8988T (cell line): ENCODE measurements around the gene NUDT2.
"Not testable (repeated sequence)": the region's sequence is repeated elsewhere in the genome, so short reads cannot be mapped to it uniquely, and the experiment has no call there.

Experiments
- DNase-seq: peaks from one replicate; pipeline ENCODE4 v3.0.0; 2011

The NUDT2 gene

GRCh38 chr9:34337403-34337802 is 8.0 kb downstream of the NUDT2 start:
- DNase-seq, result no peak

GRCh38 chr9:34338079-34338478 is 8.7 kb downstream of the NUDT2 start:
- not testable (repeated sequence) for DNase-seq

DNA sequence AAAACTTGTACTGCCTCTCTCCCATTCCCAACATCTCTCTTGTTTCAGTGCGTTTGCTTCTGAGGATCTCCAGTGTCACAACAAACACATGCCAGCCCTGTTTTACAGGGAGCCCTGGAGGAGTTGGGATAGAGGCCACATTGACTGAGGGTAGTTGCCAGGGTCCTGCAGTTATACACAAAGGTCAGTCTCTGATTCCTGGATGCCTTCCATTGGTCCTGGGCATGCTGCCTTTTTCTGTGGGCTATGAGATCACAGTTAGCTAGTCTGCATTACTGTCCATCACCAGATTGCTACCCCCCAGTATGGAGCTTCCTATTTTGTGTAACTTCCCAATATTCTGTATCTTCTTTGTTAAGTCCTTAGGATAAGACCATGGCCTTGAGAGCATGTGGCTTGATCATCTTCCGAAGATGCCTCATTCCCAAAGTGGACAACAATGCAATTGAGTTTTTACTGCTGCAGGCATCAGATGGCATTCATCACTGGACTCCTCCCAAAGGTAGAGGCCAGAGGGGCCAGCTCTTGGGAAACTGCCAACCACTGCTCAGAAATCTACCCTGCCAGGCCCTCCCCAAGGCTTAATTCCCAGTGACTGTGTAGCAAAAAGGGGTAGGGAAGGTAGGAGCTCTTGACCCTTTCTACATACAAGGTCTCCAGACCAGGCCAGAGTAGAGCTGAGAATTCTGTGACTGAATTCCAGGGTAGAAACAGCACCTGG is 9.5 kb downstream of the NUDT2 start:
- no peak for DNase-seq

DNA sequence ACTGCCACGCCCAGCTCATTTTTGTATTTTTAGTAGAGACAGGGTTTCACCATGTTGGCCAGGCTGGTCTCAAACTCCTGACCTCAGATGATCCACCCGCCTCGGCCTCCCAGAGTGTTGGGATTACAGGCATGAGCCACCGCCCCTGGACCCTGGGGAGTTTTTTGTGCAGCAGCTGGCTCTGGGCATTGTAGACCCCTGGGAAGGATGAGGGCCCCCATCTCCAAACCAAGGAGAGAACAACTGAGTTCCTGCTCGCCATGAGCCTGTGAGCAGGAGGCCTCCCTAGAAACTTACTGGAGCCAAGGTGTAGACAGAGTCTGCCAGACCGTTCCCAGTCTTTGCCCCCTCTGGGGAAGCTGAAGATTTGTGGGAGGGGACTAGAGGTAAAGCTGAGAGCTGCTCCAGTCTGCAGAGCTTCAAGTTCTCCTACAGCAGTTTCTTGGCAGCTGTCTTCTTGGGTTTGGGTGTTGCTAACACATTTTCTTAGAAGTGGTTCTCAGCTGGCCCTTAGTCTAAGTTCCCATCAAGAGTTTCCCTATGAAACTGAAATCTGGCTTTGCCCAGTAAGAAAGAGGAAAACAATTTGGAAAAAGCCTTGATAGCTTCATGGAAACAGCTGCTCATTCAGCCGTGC is 12.4 kb downstream of the NUDT2 start:
- no peak for DNase-seq

DNA sequence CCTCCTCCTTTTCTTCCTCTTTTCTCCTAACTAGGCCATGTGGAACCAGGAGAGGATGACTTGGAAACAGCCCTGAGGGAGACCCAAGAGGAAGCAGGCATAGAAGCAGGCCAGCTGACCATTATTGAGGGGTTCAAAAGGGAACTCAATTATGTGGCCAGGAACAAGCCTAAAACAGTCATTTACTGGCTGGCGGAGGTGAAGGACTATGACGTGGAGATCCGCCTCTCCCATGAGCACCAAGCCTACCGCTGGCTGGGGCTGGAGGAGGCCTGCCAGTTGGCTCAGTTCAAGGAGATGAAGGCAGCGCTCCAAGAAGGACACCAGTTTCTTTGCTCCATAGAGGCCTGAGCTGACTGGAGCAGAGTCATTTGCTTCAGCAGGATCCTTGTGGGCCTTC is 13.7 kb downstream of the NUDT2 start:
- no peak for DNase-seq

DNA sequence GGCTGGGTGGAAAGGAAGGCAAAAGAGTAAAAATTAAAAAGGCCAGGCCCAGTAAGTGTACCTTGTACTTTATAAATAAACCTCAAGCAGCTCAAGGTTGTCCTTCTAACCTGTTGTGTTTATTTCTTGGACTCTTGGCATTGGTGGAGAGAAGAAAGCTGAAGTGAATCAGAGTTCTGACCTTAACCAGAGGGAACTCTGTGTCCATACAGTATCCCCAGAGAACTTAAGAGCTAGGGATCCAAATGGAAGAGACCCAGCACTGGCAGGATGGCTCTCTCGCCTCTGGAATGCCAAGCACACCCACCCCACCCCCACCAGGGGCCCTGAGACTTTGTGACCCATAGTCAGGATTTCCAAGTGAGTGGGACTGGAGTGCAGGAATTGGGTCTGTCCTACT is 14.2 kb downstream of the NUDT2 start:
- no peak for DNase-seq

- DNase-seq, result no peak
Measured at GRCh38 chr9:34346873-34347799, 17.8 kb downstream of the NUDT2 start.

- no peak for DNase-seq
Measured at GRCh38 chr9:34347800-34348158, 18.4 kb downstream of the NUDT2 start.

GRCh38 chr9:34349324-34349723 is 20.0 kb downstream of the NUDT2 start:
- DNase-seq, result no peak

- DNase-seq, result not testable (repeated sequence)
Measured at GRCh38 chr9:34352122-34352652, 22.8 kb downstream of the NUDT2 start.

GRCh38 chr9:34352957-34353356 is 23.6 kb downstream of the NUDT2 start:
- not testable (repeated sequence) for DNase-seq

- DNase-seq, result no peak
Measured at GRCh38 chr9:34362614-34363214, 33.3 kb downstream of the NUDT2 start.

- no peak for DNase-seq
Measured at GRCh38 chr9:34363619-34364351, 34.4 kb downstream of the NUDT2 start.

GRCh38 chr9:34365282-34365681 is 35.9 kb downstream of the NUDT2 start:
- no peak for DNase-seq

DNA sequence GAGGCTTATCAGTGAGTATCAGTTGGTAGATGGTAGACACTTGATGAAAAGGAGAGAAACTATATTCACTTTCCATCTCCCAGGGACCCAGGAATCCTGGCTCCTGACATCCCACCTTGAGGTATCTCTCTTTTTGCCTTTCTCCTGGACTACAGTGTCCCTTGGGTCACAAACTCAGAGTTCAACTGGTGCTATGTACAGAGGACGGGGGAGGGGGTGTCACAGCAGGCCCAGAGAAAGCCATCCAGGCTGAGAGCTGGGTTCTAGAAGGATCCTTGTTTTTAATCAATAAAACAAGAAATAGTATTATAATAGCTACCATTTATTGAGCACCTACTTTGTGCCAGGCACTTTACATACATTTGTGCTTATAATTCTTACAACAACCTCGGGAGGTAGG is 37.0 kb downstream of the NUDT2 start:
- DNase-seq, result no peak

- DNase-seq, result not testable (repeated sequence)
Measured at GRCh38 chr9:34367751-34368410, 38.5 kb downstream of the NUDT2 start.

- not testable (repeated sequence) for DNase-seq
Measured at GRCh38 chr9:34368796-34369195, 39.4 kb downstream of the NUDT2 start.

DNA sequence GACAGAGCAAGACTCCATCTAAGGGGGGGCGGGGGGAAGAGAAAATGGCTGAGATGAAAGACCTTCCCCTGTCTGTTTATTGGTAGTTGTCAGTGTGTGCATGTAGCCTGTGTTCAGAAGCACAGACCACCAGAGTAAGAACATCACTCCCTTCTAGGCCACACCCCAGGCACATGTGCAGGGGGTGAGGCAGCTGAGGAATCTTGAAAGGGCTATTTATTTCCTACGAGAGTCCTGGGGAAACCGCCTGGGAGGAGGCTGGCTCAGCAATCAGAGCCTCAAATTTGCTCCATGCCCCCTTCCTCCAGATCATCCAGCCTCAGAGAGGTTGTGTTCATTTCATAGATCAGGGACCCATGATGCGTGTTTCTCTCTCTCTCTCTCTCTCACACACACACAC is 40.3 kb downstream of the NUDT2 start:
- DNase-seq, result no peak

DNA sequence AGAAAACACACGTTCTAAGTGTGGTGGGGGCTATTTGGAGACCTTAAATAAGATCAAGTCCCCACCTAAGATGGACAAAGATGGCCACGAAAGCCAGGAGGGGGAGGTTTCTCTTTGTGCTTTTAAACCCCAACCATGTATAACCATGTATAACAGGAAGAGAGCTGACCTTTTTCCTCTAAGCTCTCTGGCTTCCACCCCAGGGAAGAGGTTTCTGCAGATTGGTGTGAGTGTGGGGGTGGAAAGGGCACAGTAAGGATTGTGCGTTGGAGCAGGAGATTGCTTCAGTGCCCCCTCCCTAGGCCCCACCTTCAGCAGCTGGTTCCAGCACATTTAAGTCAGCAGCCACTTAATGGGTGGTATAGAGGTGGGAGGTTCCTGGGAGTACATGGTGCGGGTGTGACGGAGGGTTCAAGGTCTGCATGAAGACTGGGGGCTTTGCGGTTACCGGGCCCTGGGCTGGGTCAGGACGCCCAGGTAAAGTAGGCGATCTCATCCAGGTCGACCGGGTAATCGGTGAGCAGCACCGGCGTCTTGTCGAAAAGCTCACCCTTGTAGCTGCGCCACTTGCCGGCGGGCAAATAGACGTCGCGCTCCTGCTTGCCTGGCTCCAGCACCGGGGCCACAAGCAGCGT is 41.1 kb downstream of the NUDT2 start:
- no peak for DNase-seq

DNA sequence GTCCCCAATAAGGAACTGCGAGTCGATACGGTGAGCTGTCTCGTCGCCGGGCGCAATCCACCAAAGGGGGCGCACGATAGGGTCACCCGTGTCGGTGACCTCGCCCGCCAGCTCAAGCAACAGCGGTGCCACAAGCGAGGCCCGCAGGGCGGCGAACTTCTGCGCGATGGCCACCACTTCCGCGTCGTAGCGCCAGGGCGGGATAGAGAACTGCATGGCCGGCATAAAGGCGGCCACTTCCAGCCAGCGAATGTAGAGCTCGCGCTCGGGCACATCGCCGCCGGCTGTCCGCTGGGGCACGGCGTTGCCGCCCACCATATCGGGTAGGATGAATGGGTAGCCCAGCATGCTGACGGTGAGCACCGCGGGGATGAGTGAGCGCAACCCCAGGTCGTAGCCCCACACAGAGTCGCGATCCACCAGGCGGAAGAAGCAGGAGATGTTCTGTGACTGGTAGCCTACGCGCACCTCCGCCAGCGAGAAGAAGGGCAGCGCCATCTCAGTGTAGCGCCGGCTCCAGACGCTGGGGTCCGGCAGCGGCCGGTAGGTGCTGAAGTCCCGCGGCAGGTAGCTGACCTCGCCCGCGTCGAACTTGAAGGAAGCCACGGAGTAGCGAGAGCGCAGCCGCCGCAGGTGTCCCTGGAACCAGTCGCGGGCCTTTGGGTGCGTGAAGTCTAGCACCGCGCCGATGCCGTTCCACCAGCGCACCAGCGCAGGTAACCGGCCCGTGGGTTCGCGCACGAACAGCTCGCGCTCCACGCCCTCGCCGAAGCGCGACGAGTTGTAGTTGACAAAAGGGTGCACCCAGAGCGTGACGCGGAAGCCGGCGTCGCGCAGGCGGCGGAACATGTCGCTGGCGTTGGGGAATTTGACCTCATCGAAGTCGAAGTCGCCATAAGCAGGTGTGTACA is 41.9 kb downstream of the NUDT2 start:
- DNase-seq, result no peak
